Neural cell (in vitro differentiated cells): Measurements from ENCODE around the gene BNIP2. TPM values are rescaled to one million over a fixed set of nuclear protein-coding genes. Genes with fewer than 3 reads are reported as not detected.

Source experiments
- H2AFZ ChIP-seq: fragments of 200-600, 300-800 bp; sonication (generic), shearing (Covaris generic); 2 replicates; pipeline ENCODE4 v1.6.0; 2014; ENCODE audit warnings: low read depth, mild to moderate bottlenecking, antibody characterized with exemption, low read length, moderate library complexity
- H3F3A ChIP-seq: fragments of 200-600 bp; shearing (Covaris generic); 2 replicates; pipeline ENCODE4 v1.6.1; 2016; ENCODE audit warnings: mild to moderate bottlenecking, moderate library complexity, mixed read lengths, antibody characterized with exemption, low read length; ENCODE audit not compliant: insufficient read depth, poor library complexity, severe bottlenecking
- H3K27ac ChIP-seq: fragments of 200-600, 300-800 bp; sonication (generic), shearing (Covaris generic); 2 replicates; pipeline ENCODE4 v1.5.1; 2014; ENCODE audit warnings: mild to moderate bottlenecking, low read length, moderate library complexity
- H3K27me3 ChIP-seq: fragments of 300-800, 200-600 bp; sonication (generic), shearing (Covaris generic); 2 replicates; pipeline ENCODE4 v1.6.0; 2014; ENCODE audit warnings: mild to moderate bottlenecking, low read depth, low read length, moderate library complexity; ENCODE audit not compliant: insufficient read depth
- H3K36me3 ChIP-seq: fragments of 300-800, 200-600 bp; sonication (generic), shearing (Covaris generic); 2 replicates; pipeline ENCODE4 v1.5.1; 2014; ENCODE audit warnings: mild to moderate bottlenecking, antibody characterized with exemption, low read length, moderate library complexity; ENCODE audit not compliant: insufficient read depth
- H3K4me2 ChIP-seq: fragments of 300-800, 200-600 bp; sonication (generic), shearing (Covaris generic); 2 replicates; pipeline ENCODE4 v1.6.0; 2014; ENCODE audit warnings: mild to moderate bottlenecking, low read length
- H3K4me3 ChIP-seq: fragments of 300-800, 200-600 bp; sonication (generic), shearing (Covaris generic); 2 replicates; pipeline ENCODE4 v1.5.1; 2014; ENCODE audit warnings: mild to moderate bottlenecking, low read length, moderate library complexity
- H3K79me2 ChIP-seq: fragments of 200-600 bp; shearing (Covaris generic); replicated peaks from 2 replicates; pipeline ENCODE4 v1.6.0; 2014; ENCODE audit warnings: mild to moderate bottlenecking, low read length, moderate library complexity; ENCODE audit not compliant: insufficient read depth
- H3K9ac ChIP-seq: fragments of 300-800, 200-600 bp; sonication (generic), shearing (Covaris generic); 2 replicates; pipeline ENCODE4 v1.6.1; 2016; ENCODE audit warnings: mild to moderate bottlenecking, low read length, mixed read lengths
- H3K9me2 ChIP-seq: fragments of 200-600 bp; shearing (Covaris generic); 2 replicates; pipeline ENCODE4 v1.6.1; 2016; ENCODE audit warnings: mild to moderate bottlenecking, low read length, mixed read lengths; ENCODE audit not compliant: insufficient read depth
- H3K9me3 ChIP-seq: fragments of 200-600, 300-800 bp; sonication (generic), shearing (Covaris generic); 2 replicates; pipeline ENCODE4 v1.6.1; 2016; ENCODE audit warnings: mild to moderate bottlenecking, mixed run types, low read length, moderate library complexity, mixed read lengths
- H4K20me1 ChIP-seq: fragments of 200-600 bp; shearing (Covaris generic); 2 replicates; pipeline ENCODE4 v1.6.1; 2016; ENCODE audit warnings: mild to moderate bottlenecking, mixed run types; ENCODE audit not compliant: insufficient read depth
- CTCF ChIP-seq: fragments of 450-650 bp; IDR thresholded peaks from 2 replicates; pipeline ENCODE4 v1.5.1; 2014; ENCODE audit warnings: antibody characterized with exemption, mild to moderate bottlenecking, moderate library complexity; ENCODE audit not compliant: poor library complexity, severe bottlenecking
- EP300 ChIP-seq: fragments of 450-650 bp; conservative IDR thresholded peaks from 2 replicates; pipeline ENCODE4 v1.6.1; 2014; ENCODE audit warnings: antibody characterized with exemption, mild to moderate bottlenecking, moderate library complexity; ENCODE audit not compliant: poor library complexity, severe bottlenecking
- EZH2 ChIP-seq: fragments of 200-600, 300-800 bp; shearing (Covaris generic), sonication (generic); IDR thresholded peaks from 2 replicates; pipeline ENCODE4 v1.6.1; 2014; ENCODE audit warnings: antibody characterized with exemption, low read length, borderline replicate concordance, mild to moderate bottlenecking; ENCODE audit not compliant: insufficient read depth, poor library complexity, severe bottlenecking
- MXI1 ChIP-seq: fragments of 450-650 bp; conservative IDR thresholded peaks from 2 replicates; pipeline ENCODE4 v1.6.1; 2014; ENCODE audit warnings: antibody characterized with exemption, mild to moderate bottlenecking; ENCODE audit not compliant: poor library complexity, severe bottlenecking
- POLR2AphosphoS5 ChIP-seq: IDR thresholded peaks from 2 replicates; pipeline ENCODE4 v1.6.1; 2012
- RAD21 ChIP-seq: fragments of 450-650 bp; conservative IDR thresholded peaks from 2 replicates; pipeline ENCODE4 v1.6.1; 2014; ENCODE audit warnings: antibody characterized with exemption, mild to moderate bottlenecking, moderate library complexity
- SMC3 ChIP-seq: fragments of 450-650 bp; conservative IDR thresholded peaks from 2 replicates; pipeline ENCODE4 v1.6.1; 2014; ENCODE audit warnings: antibody characterized with exemption, mild to moderate bottlenecking, moderate library complexity; ENCODE audit not compliant: poor library complexity
- TAF1 ChIP-seq: IDR thresholded peaks from 2 replicates; pipeline ENCODE4 v1.6.1; 2012; ENCODE audit warnings: low read depth
- polyA plus RNA-seq: library from polyadenylated mRNA; depleted of rRNA; stranded (reverse); fragments of >200 nt; gene quantifications from 2 replicates; pipeline ENCODE4 v1.2.3, GENCODE V29; 2014
- TF ChIP-seq, protein P1 (sequence below): IDR thresholded peaks from 2 replicates; pipeline ENCODE4 v1.6.1; 2012; ENCODE audit warnings: borderline replicate concordance

BNIP2 gene
- polyA plus RNA-seq, 1 donor from 2014 or later = 142 TPM

GRCh38 chr15:59654046-59654445, 35.1 kb downstream of the BNIP2 start:
- Histone ChIP-seq H3K9ac (no peak overlapping the region), H2AFZ (no peak overlapping the region), H4K20me1 (no peaks in the 10 kb centered on the region), H3F3A (no peaks in the 10 kb centered on the region), H3K9me2 (no peaks in the 10 kb centered on the region), H3K4me3 (no peak overlapping the region), H3K36me3 (peaks cover 9% of the 10 kb centered on the region), H3K4me2 (no peak overlapping the region), H3K79me2 (peaks cover 37% of the 10 kb centered on the region), H3K9me3 (no peaks in the 10 kb centered on the region), H3K27ac (no peak overlapping the region), H3K27me3 (no peaks in the 10 kb centered on the region)
- TF ChIP-seq MXI1 (no peak), EZH2 (no peak), EP300 (no peak), SMC3 (no peak), TAF1 (no peak), RAD21 (no peak), CTCF (no peak), POLR2AphosphoS5 (no peak)
- TF ChIP-seq, protein P1, sequence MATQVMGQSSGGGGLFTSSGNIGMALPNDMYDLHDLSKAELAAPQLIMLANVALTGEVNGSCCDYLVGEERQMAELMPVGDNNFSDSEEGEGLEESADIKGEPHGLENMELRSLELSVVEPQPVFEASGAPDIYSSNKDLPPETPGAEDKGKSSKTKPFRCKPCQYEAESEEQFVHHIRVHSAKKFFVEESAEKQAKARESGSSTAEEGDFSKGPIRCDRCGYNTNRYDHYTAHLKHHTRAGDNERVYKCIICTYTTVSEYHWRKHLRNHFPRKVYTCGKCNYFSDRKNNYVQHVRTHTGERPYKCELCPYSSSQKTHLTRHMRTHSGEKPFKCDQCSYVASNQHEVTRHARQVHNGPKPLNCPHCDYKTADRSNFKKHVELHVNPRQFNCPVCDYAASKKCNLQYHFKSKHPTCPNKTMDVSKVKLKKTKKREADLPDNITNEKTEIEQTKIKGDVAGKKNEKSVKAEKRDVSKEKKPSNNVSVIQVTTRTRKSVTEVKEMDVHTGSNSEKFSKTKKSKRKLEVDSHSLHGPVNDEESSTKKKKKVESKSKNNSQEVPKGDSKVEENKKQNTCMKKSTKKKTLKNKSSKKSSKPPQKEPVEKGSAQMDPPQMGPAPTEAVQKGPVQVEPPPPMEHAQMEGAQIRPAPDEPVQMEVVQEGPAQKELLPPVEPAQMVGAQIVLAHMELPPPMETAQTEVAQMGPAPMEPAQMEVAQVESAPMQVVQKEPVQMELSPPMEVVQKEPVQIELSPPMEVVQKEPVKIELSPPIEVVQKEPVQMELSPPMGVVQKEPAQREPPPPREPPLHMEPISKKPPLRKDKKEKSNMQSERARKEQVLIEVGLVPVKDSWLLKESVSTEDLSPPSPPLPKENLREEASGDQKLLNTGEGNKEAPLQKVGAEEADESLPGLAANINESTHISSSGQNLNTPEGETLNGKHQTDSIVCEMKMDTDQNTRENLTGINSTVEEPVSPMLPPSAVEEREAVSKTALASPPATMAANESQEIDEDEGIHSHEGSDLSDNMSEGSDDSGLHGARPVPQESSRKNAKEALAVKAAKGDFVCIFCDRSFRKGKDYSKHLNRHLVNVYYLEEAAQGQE = no peak

DNA sequence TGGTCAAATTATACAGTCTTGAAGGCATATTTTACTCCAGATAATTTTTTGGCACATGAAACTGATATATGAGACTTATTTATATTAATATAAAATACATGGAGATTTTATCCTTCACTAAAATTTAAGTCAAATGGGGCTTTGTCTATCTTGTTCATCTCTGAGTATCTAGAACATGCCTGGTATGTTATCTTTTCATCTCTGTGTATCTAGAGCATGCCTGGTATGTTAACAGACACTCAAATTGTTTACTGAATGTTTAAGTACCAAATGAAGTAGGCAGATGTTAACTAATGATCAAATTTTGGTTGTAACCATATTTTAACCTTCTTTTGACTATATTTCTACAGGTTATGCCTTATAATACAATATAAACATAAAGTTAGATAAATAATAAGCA, 39.5 kb downstream of the BNIP2 start:
- no peak overlapping the region for H3K9ac ChIP-seq
- peaks cover 13% of the 10 kb centered on the region for H3K79me2 ChIP-seq
- TF ChIP-seq EZH2 (no peak), TAF1 (no peak)
- no peaks in the 10 kb centered on the region for H4K20me1 ChIP-seq
- H3K9me2 ChIP-seq = no peaks in the 10 kb centered on the region
- H3K9me3 ChIP-seq = no peaks in the 10 kb centered on the region
- no peak overlapping the region for H3K4me3 ChIP-seq
- H3K36me3 ChIP-seq = peaks cover 9% of the 10 kb centered on the region
- no peak overlapping the region for H3K27ac ChIP-seq
- no peak overlapping the region for H3K4me2 ChIP-seq
- H3K27me3 ChIP-seq = no peaks in the 10 kb centered on the region
- H3F3A ChIP-seq = no peaks in the 10 kb centered on the region
- H2AFZ ChIP-seq = no peak overlapping the region

DNA sequence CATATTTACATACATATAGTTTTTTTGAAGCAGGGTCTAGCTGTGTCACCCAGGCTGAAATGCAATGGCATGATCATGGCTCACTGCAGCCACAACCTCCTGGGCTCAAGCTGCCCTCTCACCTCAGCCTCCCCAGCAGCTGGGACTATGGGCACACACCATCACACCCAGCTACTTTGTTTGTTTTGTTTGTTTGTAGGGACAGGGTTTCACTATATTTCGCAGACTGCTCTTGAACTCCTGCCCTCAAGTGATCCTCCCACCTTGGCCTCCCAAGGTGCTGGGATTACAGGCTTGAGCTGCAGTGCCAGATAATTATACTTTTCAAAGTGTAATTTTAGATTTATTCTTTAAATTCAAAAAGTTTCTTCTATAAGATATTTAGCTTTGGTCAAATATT, 42.0 kb downstream of the BNIP2 start:
- Histone ChIP-seq H3K9me2 (no peaks in the 10 kb centered on the region), H4K20me1 (no peaks in the 10 kb centered on the region)

More for the DNA sequence above, 42.0 kb downstream of the BNIP2 start:
- H2AFZ ChIP-seq = no peak overlapping the region
- no peaks in the 10 kb centered on the region for H3F3A ChIP-seq
- TF ChIP-seq RAD21 (no peak), TAF1 (no peak), EZH2 (no peak), MXI1 (no peak), SMC3 (no peak), EP300 (no peak), POLR2AphosphoS5 (no peak), CTCF (no peak)
- TF ChIP-seq, protein P1 = no peak
- H3K4me2 ChIP-seq = no peak overlapping the region
- no peak overlapping the region for H3K9ac ChIP-seq
- peaks cover 9% of the 10 kb centered on the region for H3K36me3 ChIP-seq
- H3K79me2 ChIP-seq = no peaks in the 10 kb centered on the region
- H3K4me3 ChIP-seq = no peak overlapping the region
- H3K9me3 ChIP-seq = no peaks in the 10 kb centered on the region
- H3K27ac ChIP-seq = no peak overlapping the region
- no peaks in the 10 kb centered on the region for H3K27me3 ChIP-seq
